SK-N-SH treated with all-trans-retinoic acid at 6 μM for 48 hours (cell line): ENCODE measurements around the gene DAPL1.
"Not testable (repeated sequence)": the region's sequence is repeated elsewhere in the genome, so short reads cannot be mapped to it uniquely, and the experiment has no call there.

Experiments used
- ATAC-seq: fragments of 200-7000 bp; cut with Tn5 transposase; 3 replicates; pipeline ENCODE4 v1.9.1; 2020; ENCODE audit warnings: mild to moderate bottlenecking, moderate library complexity

DAPL1 gene

GRCh38 chr2:158865469-158865868 is 70.4 kb downstream of the DAPL1 start:
- not testable (repeated sequence) for ATAC-seq
